KMS-11 (cell line): Measurements from ENCODE around the gene RNF220.

Experiments
- H2AFZ ChIP-seq: fragments of 200-600 bp; sonication (generic); 2 replicates; pipeline ENCODE4 v1.6.1; 2016; ENCODE audit warnings: antibody characterized with exemption, mixed run types, low read depth
- H3K27ac ChIP-seq: fragments of 200-600 bp; sonication (generic); 2 replicates; pipeline ENCODE4 v1.6.1; 2016; ENCODE audit warnings: mild to moderate bottlenecking, mixed run types
- H3K27me3 ChIP-seq: fragments of 200-600 bp; sonication (generic); 2 replicates; pipeline ENCODE4 v1.6.1; 2017; ENCODE audit warnings: mild to moderate bottlenecking, low read depth, mixed run types, moderate library complexity; ENCODE audit not compliant: insufficient read depth
- H3K36me3 ChIP-seq: fragments of 200-600 bp; sonication (generic); 2 replicates; pipeline ENCODE4 v1.6.1; 2017; ENCODE audit warnings: mild to moderate bottlenecking, mixed run types; ENCODE audit not compliant: insufficient read depth
- H3K4me1 ChIP-seq: fragments of 200-600 bp; sonication (generic); 2 replicates; pipeline ENCODE4 v1.6.1; 2016; ENCODE audit warnings: mild to moderate bottlenecking, low read depth, mixed run types; ENCODE audit not compliant: poor library complexity, severe bottlenecking
- H3K4me2 ChIP-seq: fragments of 200-600 bp; sonication (generic); 2 replicates; pipeline ENCODE4 v1.7.0; 2016; ENCODE audit warnings: mild to moderate bottlenecking, mixed run types
- H3K4me3 ChIP-seq: fragments of 200-600 bp; sonication (generic); IDR thresholded peaks from 2 replicates; pipeline ENCODE4 v1.6.1; 2017; ENCODE audit warnings: low read depth, low read length, mixed read lengths; ENCODE audit not compliant: insufficient read depth
- H3K79me2 ChIP-seq: fragments of 200-600 bp; sonication (generic); 2 replicates; pipeline ENCODE4 v1.6.1; 2016; ENCODE audit warnings: low read depth, mixed run types; ENCODE audit not compliant: insufficient read depth
- H3K9ac ChIP-seq: fragments of 200-600 bp; sonication (generic); 2 replicates; pipeline ENCODE4 v1.6.1; 2016; ENCODE audit warnings: mild to moderate bottlenecking, mixed run types
- H4K20me1 ChIP-seq: fragments of 200-600 bp; sonication (generic); 2 replicates; pipeline ENCODE4 v1.6.1; 2016; ENCODE audit warnings: mild to moderate bottlenecking, mixed run types; ENCODE audit not compliant: insufficient read depth
- TF ChIP-seq, protein P1 (sequence below): fragments of 200-600 bp; sonication (generic); conservative IDR thresholded peaks from 2 replicates; pipeline ENCODE4 v1.6.1; 2017; ENCODE audit warnings: low read depth, mild to moderate bottlenecking, antibody characterized with exemption, low read length, moderate library complexity, mixed read lengths

RNF220 gene

DNA sequence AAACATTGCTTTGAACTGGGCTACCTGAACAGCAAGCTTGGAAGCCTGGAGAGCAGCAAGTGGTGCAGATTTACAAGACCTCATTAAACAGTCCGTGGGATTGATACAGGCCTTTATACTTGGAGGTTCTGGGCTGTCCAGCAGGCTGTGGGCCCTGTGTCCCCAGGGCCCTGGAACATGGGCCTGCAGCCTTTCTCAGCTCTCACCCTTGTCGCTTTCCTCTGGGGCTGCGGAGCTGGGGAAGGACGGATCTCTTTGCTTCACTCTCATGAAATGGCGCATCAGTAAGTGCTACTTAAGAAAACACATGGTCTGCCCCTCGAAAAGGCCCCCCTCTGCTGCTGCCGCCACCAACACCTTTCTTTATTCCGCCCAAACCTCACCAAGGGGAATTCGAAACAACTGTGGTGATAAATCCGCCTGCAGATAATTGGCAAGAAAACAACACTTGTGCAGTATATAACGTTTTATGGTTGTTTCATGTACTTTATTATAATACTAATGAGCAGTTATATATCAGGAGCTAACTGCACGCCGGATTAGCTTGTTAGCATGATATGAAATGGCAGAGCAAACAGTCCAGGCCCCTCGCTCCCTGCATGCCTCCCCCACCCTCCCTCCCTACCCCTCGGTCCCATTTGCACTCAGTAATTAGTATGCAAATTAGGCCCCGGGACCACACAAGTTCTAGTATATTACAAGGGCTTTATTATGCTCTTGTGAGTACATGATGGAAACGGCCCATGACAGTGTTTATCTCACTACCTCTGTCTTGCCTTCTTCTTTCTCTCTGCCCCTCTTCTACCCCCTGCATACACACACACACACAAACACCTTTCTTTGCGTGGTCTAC lies 131.5 kb downstream of the RNF220 start:
- Histone ChIP-seq H4K20me1 (no peaks in the 10 kb centered on the region), H3K4me2 (no peak overlapping the region), H2AFZ (no peak overlapping the region), H3K36me3 (no peaks in the 10 kb centered on the region), H3K27ac (no peak overlapping the region), H3K4me3 (no peak overlapping the region), H3K79me2 (no peaks in the 10 kb centered on the region), H3K9ac (no peak overlapping the region), H3K4me1 (no peaks in the 10 kb centered on the region), H3K27me3 (no peaks in the 10 kb centered on the region)
- TF ChIP-seq, protein P1, sequence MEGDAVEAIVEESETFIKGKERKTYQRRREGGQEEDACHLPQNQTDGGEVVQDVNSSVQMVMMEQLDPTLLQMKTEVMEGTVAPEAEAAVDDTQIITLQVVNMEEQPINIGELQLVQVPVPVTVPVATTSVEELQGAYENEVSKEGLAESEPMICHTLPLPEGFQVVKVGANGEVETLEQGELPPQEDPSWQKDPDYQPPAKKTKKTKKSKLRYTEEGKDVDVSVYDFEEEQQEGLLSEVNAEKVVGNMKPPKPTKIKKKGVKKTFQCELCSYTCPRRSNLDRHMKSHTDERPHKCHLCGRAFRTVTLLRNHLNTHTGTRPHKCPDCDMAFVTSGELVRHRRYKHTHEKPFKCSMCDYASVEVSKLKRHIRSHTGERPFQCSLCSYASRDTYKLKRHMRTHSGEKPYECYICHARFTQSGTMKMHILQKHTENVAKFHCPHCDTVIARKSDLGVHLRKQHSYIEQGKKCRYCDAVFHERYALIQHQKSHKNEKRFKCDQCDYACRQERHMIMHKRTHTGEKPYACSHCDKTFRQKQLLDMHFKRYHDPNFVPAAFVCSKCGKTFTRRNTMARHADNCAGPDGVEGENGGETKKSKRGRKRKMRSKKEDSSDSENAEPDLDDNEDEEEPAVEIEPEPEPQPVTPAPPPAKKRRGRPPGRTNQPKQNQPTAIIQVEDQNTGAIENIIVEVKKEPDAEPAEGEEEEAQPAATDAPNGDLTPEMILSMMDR, result no peak

DNA sequence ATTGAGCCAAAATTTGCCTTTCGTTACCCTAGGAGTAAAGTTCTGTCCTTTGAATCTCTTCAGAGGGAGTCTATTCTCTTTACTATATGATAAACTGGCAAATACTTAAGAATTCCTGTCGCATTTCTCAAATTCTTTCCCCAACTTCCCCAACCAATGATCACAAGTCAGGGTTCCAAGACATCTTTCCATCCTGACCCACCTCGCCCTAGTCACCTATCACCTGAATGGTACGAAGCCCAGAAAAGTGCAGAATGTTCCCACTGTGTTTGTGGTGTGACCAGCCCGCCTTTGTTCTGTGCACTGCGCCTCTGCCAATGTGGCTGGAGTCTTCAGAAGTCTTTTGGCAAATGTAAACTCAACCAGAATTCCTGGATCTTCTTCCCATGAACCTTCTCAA lies 132.5 kb downstream of the RNF220 start:
- Histone ChIP-seq H4K20me1 (no peaks in the 10 kb centered on the region), H3K36me3 (no peaks in the 10 kb centered on the region), H3K27ac (no peak overlapping the region), H3K4me2 (no peak overlapping the region), H3K27me3 (no peaks in the 10 kb centered on the region), H3K4me1 (no peaks in the 10 kb centered on the region), H2AFZ (no peak overlapping the region), H3K4me3 (no peak overlapping the region), H3K79me2 (no peaks in the 10 kb centered on the region), H3K9ac (no peak overlapping the region)
- TF ChIP-seq, protein P1, result no peak

DNA sequence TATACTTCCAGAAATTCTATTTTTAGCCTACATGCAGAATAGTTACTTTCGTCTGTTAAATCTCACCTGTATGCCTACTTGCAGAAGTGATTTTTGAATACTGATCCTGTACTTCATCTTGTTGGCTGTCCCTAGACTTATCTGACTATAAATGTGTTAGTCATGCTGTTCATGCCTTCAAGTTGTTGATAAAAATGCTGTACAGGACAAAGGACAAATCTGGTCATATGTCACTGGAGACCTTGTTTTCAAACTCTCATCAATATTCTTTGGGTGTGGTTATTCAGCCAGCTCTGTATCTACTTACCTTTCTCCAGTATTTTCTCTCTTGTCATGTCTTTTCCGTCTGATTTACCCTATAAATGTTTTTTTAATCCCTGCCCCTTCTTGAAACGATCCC lies 132.9 kb downstream of the RNF220 start:
- H3K36me3 ChIP-seq, result no peaks in the 10 kb centered on the region
- H3K4me1 ChIP-seq, result no peaks in the 10 kb centered on the region
- H4K20me1 ChIP-seq, result no peaks in the 10 kb centered on the region
- H3K4me2 ChIP-seq, result no peak overlapping the region
- H3K27ac ChIP-seq, result no peak overlapping the region
- no peak overlapping the region for H3K9ac ChIP-seq
- no peak overlapping the region for H3K4me3 ChIP-seq
- no peaks in the 10 kb centered on the region for H3K27me3 ChIP-seq
- TF ChIP-seq, protein P1, result no peak
- no peaks in the 10 kb centered on the region for H3K79me2 ChIP-seq
- H2AFZ ChIP-seq, result no peak overlapping the region

DNA sequence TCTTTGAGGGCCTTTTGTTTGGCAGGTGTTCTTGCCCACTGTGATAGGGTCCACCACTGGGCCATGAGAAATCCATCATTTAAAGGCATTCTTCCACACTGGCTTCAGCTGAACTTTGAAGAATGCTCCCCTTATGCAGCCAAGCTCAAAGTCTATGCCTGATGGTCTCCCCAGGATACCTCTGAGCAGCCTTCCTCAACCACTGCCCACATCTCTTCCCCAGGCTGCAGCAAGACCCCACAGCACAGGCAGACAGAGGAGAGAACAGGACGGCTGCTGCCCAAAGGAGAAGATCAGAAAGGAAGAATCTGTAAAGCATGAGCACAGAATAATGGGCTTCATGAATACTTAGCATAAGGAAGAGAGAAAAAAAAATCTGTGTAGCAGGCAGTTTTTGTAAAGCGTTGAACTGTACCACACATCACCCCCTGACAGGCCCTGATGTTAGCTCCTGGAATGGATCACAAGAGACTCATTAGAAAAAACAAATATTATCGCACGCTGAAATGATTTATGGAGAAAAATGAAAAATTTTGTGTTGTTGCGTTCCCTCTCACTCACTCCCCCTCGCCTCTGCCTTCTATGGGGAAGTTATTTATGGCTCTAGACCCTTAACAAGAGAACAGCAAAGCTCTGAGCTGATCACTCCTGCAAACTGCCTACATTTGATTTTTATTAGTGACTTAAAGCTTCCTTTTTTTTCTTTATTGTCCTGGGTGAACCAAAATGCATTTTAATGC lies 135.1 kb downstream of the RNF220 start:
- H3K4me3 ChIP-seq, result no peak overlapping the region
- no peaks in the 10 kb centered on the region for H3K4me1 ChIP-seq
- no peaks in the 10 kb centered on the region for H3K36me3 ChIP-seq
- no peaks in the 10 kb centered on the region for H3K79me2 ChIP-seq
- H4K20me1 ChIP-seq, result no peaks in the 10 kb centered on the region
- no peak overlapping the region for H2AFZ ChIP-seq
- no peak overlapping the region; the same call in 1 of the 2 replicates for H3K27ac ChIP-seq
- H3K27me3 ChIP-seq, result no peaks in the 10 kb centered on the region
- H3K9ac ChIP-seq, result no peak overlapping the region
- TF ChIP-seq, protein P1, result no peak
- no peak overlapping the region for H3K4me2 ChIP-seq
